Activated CD4-positive, alpha-beta T cell treated with anti-CD3 and anti-CD28 coated beads, Interleukin-2, amount 10 ng/mL, durations not matched to agents 7 days and 5 days (primary cell): ENCODE data around the gene RBPJL. TPM values are rescaled to one million over a fixed set of nuclear protein-coding genes. Genes with fewer than 3 reads are reported as not detected.

Experiments
- CTCF ChIA-PET: fragments of 350-600 bp; sonication (Branson Sonifier 250); formaldehyde crosslinking; loops from one replicate; lab custom pipeline; 2021; ENCODE audit warnings: antibody characterized with exemption; lab: Charles Lee
- POLR2A ChIA-PET: fragments of 350-600 bp; sonication (Branson Sonifier 250); formaldehyde crosslinking; loops from one replicate; lab custom pipeline; 2021; ENCODE audit warnings: antibody characterized with exemption; lab: Charles Lee
- DNase-seq: peaks from one replicate; pipeline ENCODE4 v3.0.0-alpha.2; 2020
- H3K27ac Mint-ChIP-seq: one replicate; pipeline ENCODE4 v1.8.0; 2021; ENCODE audit warnings: mild to moderate bottlenecking, moderate library complexity, mixed read lengths
- H3K27me3 Mint-ChIP-seq: one replicate; pipeline ENCODE4 v1.8.0; 2021; ENCODE audit warnings: mixed read lengths
- H3K36me3 Mint-ChIP-seq: one replicate; pipeline ENCODE4 v1.8.0; 2021; ENCODE audit warnings: low read depth, mixed read lengths
- H3K4me1 Mint-ChIP-seq: one replicate; pipeline ENCODE4 v1.8.0; 2021; ENCODE audit warnings: mixed read lengths
- H3K4me3 Mint-ChIP-seq: one replicate; pipeline ENCODE4 v1.8.0; 2021; ENCODE audit warnings: mild to moderate bottlenecking, moderate library complexity, mixed read lengths
- H3K9me3 Mint-ChIP-seq: one replicate; pipeline ENCODE4 v1.8.0; 2021; ENCODE audit warnings: mixed read lengths
- total RNA-seq, 2 experiments: library from RNA; stranded (reverse); gene quantifications; one replicate each; pipeline ENCODE4 v1.2.3, GENCODE V29; 2021

RBPJL gene
- total RNA-seq, 2 experiments from 2014 or later, result not detected

DNA sequence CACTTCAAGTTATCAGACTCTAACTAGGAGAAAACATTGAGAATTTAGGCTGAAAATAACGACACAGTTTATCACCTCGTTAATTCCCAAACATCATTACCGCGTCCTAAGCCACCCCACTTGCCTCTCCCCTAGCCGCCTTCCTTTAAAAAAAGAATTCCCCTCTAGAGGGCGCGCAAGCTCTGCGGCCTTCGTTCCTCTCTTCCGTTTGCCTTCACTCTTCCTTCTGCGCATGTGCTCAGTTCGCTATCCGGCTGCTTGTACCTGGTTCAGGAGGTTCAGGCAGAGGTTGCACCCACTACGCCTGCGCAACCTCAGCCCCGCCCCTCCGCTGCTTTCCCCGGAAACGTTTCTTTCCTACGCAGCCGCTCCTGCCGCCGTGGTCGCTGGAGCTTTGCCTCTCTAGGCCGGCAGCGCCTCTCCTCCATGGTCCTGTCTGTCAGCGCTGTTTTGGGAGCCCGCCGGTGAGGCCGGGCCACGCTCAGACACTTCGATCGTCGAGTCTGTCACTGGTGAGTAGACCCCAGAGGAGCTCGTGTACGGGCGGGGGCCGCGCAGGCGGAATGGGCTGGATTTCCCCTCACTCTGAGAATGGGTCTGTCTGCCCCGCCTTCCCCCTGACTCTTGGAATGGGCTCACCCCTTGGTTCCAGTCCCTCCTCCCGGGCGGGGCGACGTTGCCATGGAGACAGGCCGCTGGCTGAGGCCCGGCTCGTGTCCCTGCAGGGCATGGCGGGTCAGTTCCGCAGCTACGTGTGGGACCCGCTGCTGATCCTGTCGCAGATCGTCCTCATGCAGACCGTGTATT is 56.4 kb downstream of the RBPJL start, which contains the start of gene SYS1:
Gene SYS1, plus strand, starts transcription at position 353 of the 807 bp plus-strand sequence. Its CDS starts 376 bp downstream, at position 729.
- ChIA-PET CTCF (interaction anchor here (0.6 to 4.5 kb wide), 43 partner anchors 10 to 753 kb away, joined by 3 to 71 read pairs (median 4); partner anchors contain the start of genes DBNDD2, PIGT, SDC4 and WFDC10A), POLR2A (interaction anchor here (0.6 to 1.6 kb wide), 3 partner anchors 10 to 74 kb away, joined by 3 to 10 read pairs (median 5); no protein-coding TSS in a partner anchor)
- H3K4me3 Mint-ChIP-seq, result peak within 1 kb of the TSS; percentile 92
- peaks cover 59% of the 10 kb centered on the region for H3K4me1 Mint-ChIP-seq
- H3K36me3 Mint-ChIP-seq, result peaks cover 24% of the 10 kb centered on the region
- peak within 1 kb of the TSS; percentile 92 for H3K27ac Mint-ChIP-seq
- DNase-seq, result peak; percentile 99
- H3K27me3 Mint-ChIP-seq, result no peaks in the 10 kb centered on the region
- no peaks in the 10 kb centered on the region for H3K9me3 Mint-ChIP-seq

DNA sequence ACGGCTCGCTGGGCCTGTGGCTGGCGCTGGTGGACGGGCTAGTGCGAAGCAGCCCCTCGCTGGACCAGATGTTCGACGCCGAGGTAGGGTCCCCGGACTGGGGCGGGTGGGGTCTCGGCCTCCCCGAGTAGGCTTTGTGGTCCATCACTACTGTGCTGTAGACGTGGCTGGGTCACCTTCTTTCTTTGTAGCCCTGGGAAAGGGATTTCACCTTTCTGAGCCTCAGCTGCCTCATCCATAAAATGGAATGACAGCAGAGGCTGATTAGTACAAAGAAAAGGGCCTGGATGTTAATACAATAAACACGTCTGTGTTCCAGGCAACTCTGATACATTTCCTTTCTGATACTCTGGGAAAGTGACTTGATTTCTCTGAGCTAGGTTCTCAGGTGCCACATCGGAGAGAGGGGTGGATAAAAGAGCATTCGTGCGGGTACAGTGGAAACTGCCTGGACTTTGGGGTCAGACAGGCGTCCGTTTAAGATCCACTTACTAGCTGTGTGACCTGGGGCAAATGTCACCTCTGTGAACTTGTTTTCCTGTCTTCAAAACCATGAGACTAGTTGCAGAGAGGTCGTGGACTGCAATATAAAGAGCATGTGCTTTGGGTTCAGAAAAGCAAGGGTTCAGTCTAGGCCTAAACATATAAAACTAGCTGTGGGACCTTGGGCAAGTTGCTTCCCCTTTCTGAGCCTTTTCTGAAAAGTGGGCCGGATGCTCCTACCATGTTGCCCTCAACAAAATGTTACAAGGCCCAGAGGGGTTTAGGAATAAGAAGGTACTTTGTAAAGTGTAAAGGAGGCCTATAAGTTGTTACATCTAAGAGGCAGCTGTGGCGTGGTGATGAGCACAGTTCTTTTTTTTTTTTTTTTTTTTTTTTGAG is 57.2 kb downstream of the RBPJL start:
- ChIA-PET CTCF (interaction anchor here (0.6 to 4.5 kb wide), 35 partner anchors 9 to 754 kb away, joined by 3 to 71 read pairs (median 5); partner anchors contain the start of genes DBNDD2, PIGT, SDC4 and WFDC10A), POLR2A (interaction anchor here (0.6 to 1.6 kb wide), 3 partner anchors 9 to 73 kb away, joined by 3 to 10 read pairs (median 5); no protein-coding TSS in a partner anchor)
- peak overlapping the region; percentile 69 for H3K27ac Mint-ChIP-seq
- H3K36me3 Mint-ChIP-seq, result peaks cover 29% of the 10 kb centered on the region
- H3K27me3 Mint-ChIP-seq, result no peaks in the 10 kb centered on the region
- no peaks in the 10 kb centered on the region for H3K9me3 Mint-ChIP-seq
- peak overlapping the region; percentile 92 for H3K4me3 Mint-ChIP-seq
- no peak for DNase-seq
- peaks cover 59% of the 10 kb centered on the region for H3K4me1 Mint-ChIP-seq

DNA sequence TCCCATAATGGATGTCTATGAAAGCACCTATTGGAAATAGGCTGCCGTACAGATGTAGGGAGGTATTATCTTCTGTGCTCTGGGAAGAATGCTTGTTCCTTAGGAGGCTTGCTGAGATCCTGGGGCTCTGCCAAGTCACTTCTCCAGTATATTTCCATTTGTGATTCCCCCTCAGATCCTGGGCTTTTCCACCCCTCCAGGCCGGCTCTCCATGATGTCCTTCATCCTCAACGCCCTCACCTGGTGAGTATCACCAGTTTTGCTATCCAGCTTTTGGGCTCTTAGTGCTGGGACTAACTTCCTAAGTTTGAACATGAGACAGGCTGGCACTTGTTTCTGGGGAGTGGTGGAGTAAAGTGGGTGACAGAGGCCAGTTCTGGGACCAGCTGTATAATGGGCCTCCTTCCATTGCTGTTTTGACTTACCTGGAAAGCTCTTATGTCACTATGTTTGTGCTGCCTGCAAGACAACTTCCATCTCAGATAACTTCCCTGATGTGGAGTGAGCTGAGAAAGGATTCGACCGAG is 58.9 kb downstream of the RBPJL start:
- CTCF ChIA-PET, result interaction anchor here (2.4 to 4.4 kb wide), 2 partner anchors 8 to 71 kb away, joined by 13 to 71 read pairs; no protein-coding TSS in a partner anchor
- peaks cover 62% of the 10 kb centered on the region for H3K4me1 Mint-ChIP-seq
- no peaks in the 10 kb centered on the region for H3K27me3 Mint-ChIP-seq
- no peaks in the 10 kb centered on the region for H3K9me3 Mint-ChIP-seq
- H3K27ac Mint-ChIP-seq, result no peak overlapping the region
- no peak for DNase-seq
- H3K4me3 Mint-ChIP-seq, result no peak overlapping the region
- POLR2A ChIA-PET, result no interaction called here
- peaks cover 31% of the 10 kb centered on the region for H3K36me3 Mint-ChIP-seq

DNA sequence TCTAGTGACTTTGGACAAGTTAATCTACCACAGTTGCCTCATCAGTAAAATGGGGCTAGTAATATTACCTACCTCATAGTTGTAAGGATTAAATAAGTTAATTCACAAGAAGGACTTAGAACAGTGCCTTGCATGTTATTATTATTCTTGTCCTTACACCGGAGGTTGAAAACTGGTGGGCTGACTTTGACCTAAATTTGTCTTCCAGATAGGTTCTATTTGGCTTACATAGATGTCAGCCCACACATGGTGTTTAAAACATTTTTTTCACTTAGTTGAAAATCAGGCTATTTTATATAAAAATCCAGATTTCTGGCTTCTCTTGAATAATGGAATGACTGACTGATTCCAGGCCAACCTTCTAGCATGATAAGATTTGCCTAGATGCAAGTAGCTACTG is 59.6 kb downstream of the RBPJL start:
- H3K9me3 Mint-ChIP-seq, result no peaks in the 10 kb centered on the region
- peaks cover 31% of the 10 kb centered on the region for H3K36me3 Mint-ChIP-seq
- no peak for DNase-seq
- ChIA-PET CTCF (interaction anchor here (2.4 to 4.4 kb wide), 2 partner anchors 7 to 71 kb away, joined by 13 to 71 read pairs; no protein-coding TSS in a partner anchor), POLR2A (no interaction called here)
- H3K27me3 Mint-ChIP-seq, result no peaks in the 10 kb centered on the region
- H3K27ac Mint-ChIP-seq, result no peak overlapping the region
- H3K4me1 Mint-ChIP-seq, result peaks cover 58% of the 10 kb centered on the region
- H3K4me3 Mint-ChIP-seq, result no peak overlapping the region

DNA sequence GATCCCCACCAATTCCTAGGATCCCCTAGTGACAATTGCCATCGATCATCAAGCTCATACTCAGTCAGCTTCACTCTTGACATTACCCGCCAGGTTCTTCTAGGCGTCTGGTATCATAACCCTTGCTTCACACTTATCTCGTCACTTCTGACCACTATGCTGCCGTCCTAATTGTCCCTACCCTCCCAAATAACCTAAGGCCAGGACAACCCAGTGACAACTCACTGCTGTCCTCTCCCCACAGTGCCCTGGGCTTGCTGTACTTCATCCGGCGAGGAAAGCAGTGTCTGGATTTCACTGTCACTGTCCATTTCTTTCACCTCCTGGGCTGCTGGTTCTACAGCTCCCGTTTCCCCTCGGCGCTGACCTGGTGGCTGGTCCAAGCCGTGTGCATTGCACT is 60.0 kb downstream of the RBPJL start:
- ChIA-PET POLR2A (no interaction called here), CTCF (interaction anchor here (1.2 to 2.4 kb wide), 3 partner anchors 63 to 98 kb away, joined by 3 to 13 read pairs (median 4); no protein-coding TSS in a partner anchor)
- DNase-seq, result no peak
- Mint-ChIP-seq H3K4me3 (no peak overlapping the region), H3K36me3 (peaks cover 31% of the 10 kb centered on the region), H3K4me1 (peaks cover 61% of the 10 kb centered on the region), H3K27me3 (no peaks in the 10 kb centered on the region), H3K27ac (no peak overlapping the region), H3K9me3 (no peaks in the 10 kb centered on the region)

DNA sequence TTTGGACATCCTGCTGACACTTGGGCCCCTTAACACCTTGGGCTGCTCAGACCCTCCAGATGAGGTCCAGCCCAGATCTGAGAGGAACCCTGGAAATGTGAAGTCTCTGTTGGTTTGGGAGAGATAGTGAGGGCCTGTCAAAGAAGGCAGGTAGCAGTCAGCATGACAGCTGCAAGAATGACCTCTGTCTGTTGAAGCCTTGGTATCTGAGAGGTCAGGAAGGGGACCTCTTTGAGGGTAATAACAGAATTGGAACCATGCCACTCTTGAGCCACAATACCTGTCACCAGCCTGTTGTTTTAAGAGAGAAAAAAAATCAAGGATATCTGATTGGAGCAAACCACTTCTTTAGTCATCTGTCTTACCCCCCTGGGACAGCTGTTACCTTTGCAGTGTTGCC is 60.5 kb downstream of the RBPJL start:
- Mint-ChIP-seq H3K4me3 (no peak overlapping the region), H3K27ac (no peak overlapping the region), H3K27me3 (no peaks in the 10 kb centered on the region), H3K36me3 (peaks cover 31% of the 10 kb centered on the region), H3K4me1 (peaks cover 62% of the 10 kb centered on the region), H3K9me3 (no peaks in the 10 kb centered on the region)
- ChIA-PET POLR2A (no interaction called here), CTCF (interaction anchor here (1.2 to 2.4 kb wide), 3 partner anchors 62 to 98 kb away, joined by 3 to 13 read pairs (median 4); no protein-coding TSS in a partner anchor)
- DNase-seq, result no peak

Other genes with a start within 250 kb of the RBPJL start
- not detected for gene KCNS1, start 205.7 kb upstream of the RBPJL start, total RNA-seq
- gene WFDC5, start 191.7 kb upstream of the RBPJL start, total RNA-seq, result not detected
- gene WFDC12, start 182.4 kb upstream of the RBPJL start, total RNA-seq, result not detected
- not detected for gene PI3, start 131.9 kb upstream of the RBPJL start, total RNA-seq
- gene SEMG1, start 99.8 kb upstream of the RBPJL start, total RNA-seq, result not detected
- gene SEMG2, start 85.5 kb upstream of the RBPJL start, total RNA-seq, result not detected
- under 1 TPM in 1 of 2 experiments, not detected in 1; 0.37 TPM for gene SLPI, start 52.3 kb upstream of the RBPJL start, total RNA-seq
- gene MATN4, start 1.5 kb downstream of the RBPJL start, total RNA-seq, result under 1 TPM; 0.17 to 0.25 TPM
- gene SDC4, start 41.6 kb downstream of the RBPJL start, total RNA-seq, result 1 to 10 TPM; 7.5 to 8.1 TPM
- gene SYS1, start 56.3 kb downstream of the RBPJL start, total RNA-seq, result 10 to 100 TPM; 23.9 to 25.6 TPM
- gene TP53TG5, start 71.5 kb downstream of the RBPJL start, total RNA-seq, result not detected
- gene DBNDD2, start 101.4 kb downstream of the RBPJL start, total RNA-seq, result 10 to 100 TPM in 1 of 2 experiments, 1 to 10 TPM in 1; 9.0 to 10.5 TPM
- gene PIGT, start 109.3 kb downstream of the RBPJL start, total RNA-seq, result 10 to 100 TPM; 66.3 to 77.9 TPM
- not detected for gene WFDC2, start 162.9 kb downstream of the RBPJL start, total RNA-seq
- gene SPINT3, start 208.8 kb downstream of the RBPJL start, total RNA-seq, result not detected
- gene WFDC6, start 232.6 kb downstream of the RBPJL start, total RNA-seq, result not detected
- gene EPPIN, start 240.6 kb downstream of the RBPJL start, total RNA-seq, result not detected